KBM-7 (cell line): ENCODE data around the gene C8G.

Experiments
- DNase-seq: peaks from one replicate; pipeline ENCODE4 v3.0.0-alpha.2; 2015
- in situ Hi-C: fragments of 300-500 bp; cut with MboI; formaldehyde crosslinking; loops from 2 replicates; pipeline ENCODE4 v1.14.3; 2020; ENCODE audit warnings: low sequenced_read_pairs, low pct_unique_long_range_greater_than_20kb, mixed read lengths

C8G gene

GRCh38 chr9:136939431-136939995, 5.5 kb upstream of the C8G start:
- in situ Hi-C loops = no loop called here
- DNase-seq = no peak

- in situ Hi-C loops = no loop called here
- no peak for DNase-seq
These were observed 5.0 kb upstream of the C8G start for GRCh38 chr9:136939996-136940525.

DNA sequence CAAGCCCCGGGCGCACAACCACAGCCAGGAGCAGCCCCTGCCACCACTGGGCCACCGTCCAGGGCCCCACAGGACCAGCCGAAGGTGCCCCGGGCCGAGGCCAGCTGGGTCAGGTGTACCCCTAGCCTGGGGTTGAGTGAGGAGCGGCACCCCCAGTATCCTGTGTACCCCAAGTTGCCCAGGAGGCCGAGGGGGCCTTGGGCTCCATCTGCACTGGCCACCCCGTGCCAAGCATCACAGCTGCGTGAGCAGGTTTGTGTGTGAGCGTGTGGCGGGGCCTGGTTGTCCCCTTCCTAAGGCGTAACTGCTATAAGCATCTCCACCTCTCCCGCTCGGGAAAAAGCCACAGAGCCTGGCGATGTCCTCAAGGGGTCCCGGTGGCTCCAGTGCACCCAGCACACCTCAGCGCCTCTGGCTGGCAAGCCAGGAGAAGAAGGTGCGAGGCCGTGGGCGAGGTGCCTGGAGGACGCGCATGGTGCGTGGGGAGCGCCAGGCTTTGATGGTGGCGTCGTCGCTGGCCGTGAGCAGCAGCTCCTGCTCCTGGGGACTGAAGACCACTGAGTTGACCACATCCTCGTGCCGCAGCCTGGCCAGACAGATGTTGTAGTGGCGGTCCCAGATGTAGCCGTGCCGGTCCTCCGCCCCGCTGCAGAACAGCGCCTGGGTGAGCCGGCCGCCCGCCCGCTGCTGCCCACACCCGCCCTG, 4.4 kb upstream of the C8G start:
- in situ Hi-C loops = no loop called here
- no peak for DNase-seq

- in situ Hi-C loops = no loop called here
- DNase-seq = no peak
These were observed 3.6 kb upstream of the C8G start for GRCh38 chr9:136941231-136942111.

DNA sequence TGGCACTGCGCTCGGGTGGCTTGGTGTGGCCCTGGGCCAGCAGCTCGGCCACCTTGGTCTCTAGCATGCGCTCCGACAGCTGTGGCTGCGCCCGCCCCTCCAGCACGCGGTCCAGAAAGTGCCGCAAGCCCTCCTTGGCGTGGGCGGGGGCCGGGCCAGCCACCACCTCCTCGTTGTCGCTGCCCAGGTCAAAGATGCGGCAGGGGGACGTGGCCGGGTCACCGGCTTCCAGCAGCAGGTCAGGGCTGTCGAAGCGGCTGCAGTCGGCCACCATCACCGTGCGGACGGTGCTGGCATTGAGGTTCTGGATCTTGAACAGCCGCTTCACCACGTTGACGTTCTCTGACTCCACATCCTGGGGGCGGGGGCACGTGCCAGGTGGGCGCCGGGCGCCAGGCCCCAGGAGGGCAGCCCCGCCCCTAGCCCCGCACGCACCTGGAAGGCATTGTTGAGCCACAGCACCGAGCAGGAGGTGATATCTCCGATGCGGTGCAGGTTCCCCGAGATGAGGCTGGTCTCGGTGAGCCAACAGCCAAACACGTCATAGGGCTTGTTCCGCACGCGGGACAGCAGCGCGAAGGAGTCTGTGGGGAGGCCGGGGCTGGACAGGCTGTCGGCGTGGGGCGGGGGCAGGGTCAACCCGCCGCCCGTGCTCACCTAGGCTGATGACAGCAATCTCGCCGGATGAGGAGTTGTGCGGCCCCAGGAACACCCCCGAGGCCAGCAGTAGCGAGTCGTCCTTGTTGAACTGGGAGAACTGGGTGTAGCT, 2.7 kb upstream of the C8G start:
- in situ Hi-C loops = no loop called here
- DNase-seq = no peak

DNA sequence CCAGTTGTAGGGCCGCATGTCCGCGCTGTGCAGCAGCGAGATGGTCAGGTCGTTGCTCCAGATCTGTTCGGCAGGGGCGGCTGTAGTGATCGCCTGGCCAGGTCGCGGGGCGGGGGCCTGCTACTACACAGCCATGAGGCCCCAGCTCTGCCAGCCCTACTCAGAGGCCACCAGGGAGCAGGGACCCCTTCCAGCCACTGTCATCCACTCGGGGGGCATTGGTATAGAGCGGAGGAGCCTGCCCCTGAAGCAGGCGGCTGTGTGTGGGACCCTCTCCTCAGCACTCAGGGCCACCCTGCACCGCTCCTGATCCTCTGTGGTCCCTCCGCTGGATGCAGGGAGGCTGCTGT, 2.2 kb upstream of the C8G start:
- no peak for DNase-seq
- in situ Hi-C loops = no loop called here

DNA sequence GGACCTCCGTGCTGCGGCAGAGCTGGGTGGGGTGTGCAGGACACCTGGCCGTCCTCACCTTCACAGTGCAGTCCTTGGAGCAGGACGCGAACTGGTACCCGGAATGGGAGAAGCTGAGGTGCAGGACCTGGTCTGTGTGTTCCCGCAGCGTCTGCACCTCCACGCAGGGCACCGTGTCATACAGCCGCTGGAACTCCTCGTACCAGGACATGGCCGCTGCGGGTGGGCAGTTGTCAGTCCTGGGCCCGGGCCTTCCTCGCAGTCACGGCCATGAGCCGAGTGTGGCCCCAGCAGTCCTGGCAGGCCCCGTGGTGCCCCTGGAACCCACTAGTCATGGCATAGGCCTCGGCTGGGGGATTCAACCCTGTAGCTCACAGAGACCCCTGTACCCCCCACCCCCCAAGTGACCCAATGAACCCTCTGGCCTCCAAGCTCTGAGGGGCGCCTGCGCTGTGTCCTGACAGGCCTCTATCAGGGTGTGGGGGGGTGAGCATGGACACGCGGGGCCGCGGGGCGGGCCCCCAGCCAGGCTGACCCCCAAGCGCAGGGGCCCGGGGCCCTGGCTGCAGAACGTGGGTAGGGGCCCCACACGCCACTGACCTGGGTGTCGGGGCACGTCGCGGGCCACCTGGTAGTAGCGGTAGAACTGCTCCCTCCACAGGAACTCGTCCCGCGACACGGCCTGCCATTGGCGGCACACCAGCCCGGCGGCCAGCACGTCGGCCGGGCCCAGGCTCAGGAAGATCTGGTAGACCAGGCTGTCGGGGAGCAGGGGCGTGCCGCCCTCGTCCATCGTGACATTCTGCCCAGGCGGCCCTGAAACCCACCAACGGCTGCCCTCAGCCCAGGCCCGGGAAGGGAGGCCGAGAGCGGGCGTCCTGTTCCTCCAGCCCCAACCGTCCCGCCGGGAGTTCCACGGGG, 1.5 kb upstream of the C8G start:
- peak; percentile 38 for DNase-seq
- in situ Hi-C loops = no loop called here

- in situ Hi-C loops = no loop called here
These were observed 878 bp upstream of the C8G start for GRCh38 chr9:136944212-136944518.

GRCh38 chr9:136945333-136946227, 537 bp downstream of the C8G start:
- in situ Hi-C loops = no loop called here
- DNase-seq = no peak

More at GRCh38 chr9:136944212-136944518, 878 bp upstream of the C8G start:
- peak; percentile 50 for DNase-seq

GRCh38 chr9:136946228-136947027, 1.4 kb downstream of the C8G start:
- in situ Hi-C loops = no loop called here
- no peak for DNase-seq

GRCh38 chr9:136947028-136947891, 2.2 kb downstream of the C8G start:
- no peak for DNase-seq
- in situ Hi-C loops = no loop called here

GRCh38 chr9:136947955-136948510, 3.0 kb downstream of the C8G start:
- in situ Hi-C loops = no loop called here
- DNase-seq = peak; percentile 27

DNA sequence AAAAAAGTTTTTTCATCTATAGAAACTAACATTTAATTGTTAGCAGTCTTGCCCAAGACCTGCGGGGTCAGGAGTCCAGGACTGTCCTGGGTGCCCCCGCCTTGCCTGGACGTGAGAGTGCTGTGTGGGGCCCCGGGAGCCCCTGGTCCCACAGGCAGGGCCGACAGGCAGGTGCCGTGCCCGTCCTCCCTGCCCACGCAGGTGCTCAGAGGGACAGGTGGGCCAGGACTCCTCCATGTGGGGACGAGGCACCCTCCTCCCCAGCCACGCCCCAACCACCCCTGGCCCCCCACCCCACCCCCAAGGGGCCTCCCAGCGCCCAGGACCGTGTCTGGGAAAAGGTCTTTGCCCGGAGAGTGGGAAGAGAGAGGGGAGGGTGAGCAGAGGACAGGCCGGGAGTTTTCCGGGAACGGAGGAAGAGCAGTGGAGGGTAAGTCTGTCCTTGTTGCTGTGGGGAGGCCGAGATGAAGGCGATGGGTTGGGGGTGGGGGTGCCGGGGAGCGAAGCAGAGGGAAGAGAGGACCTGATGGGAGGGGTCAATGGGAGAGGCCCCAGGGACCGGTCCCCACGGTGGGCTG, 4.3 kb downstream of the C8G start:
- no peak for DNase-seq
- in situ Hi-C loops = no loop called here

DNA sequence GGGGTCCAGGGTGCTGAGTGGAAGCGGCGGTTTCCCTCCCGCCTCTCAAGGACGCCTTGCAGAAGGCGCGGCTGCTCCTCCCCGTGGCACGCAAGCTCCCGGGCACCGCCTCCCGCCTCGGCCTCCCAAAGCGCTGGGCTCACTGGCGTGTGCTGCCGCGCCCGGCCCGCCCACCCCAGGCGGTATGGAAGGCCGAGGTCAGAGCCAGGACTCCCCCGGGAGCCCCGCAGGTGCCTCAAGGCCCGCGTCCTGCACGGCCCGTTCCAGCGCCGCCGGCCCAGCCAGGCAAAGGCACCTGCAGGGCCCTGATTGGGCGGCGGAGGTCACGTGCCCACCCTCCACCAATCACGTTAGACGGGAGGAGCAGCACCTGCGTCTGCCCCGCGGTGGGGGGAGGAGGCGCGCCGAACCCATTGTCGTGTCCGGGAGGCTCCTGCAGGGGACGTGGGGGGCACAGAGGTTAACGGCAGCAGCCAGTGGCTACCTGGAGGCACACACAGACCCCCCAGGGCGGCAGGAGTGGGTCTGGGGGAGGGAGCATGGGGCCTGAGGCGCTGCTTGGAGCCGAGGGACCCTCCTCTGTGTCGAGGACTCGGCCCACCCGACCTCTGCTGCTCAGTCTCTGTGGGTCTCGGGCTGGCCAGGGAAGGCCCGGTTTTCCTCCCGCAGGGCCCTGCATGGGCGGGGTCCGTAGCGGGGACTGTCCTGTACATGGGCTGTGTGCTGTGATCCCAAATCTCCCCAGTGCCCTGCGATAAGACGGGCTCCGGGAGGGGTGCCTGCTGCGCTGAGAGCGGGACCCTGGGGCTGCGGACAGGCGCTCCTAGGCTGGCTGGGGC, 5.0 kb downstream of the C8G start:
- DNase-seq = peak; percentile 90
- in situ Hi-C loops = no loop called here
